NCI-H187 treated with DMSO at 0.1 percent for 48 hours (cell line): ENCODE data around the gene CNTNAP1.

ENCODE experiments used
- DNase-seq: peaks from one replicate; lab custom pipeline; 2025; lab: John Stamatoyannopoulos, UW

The CNTNAP1 gene

DNA sequence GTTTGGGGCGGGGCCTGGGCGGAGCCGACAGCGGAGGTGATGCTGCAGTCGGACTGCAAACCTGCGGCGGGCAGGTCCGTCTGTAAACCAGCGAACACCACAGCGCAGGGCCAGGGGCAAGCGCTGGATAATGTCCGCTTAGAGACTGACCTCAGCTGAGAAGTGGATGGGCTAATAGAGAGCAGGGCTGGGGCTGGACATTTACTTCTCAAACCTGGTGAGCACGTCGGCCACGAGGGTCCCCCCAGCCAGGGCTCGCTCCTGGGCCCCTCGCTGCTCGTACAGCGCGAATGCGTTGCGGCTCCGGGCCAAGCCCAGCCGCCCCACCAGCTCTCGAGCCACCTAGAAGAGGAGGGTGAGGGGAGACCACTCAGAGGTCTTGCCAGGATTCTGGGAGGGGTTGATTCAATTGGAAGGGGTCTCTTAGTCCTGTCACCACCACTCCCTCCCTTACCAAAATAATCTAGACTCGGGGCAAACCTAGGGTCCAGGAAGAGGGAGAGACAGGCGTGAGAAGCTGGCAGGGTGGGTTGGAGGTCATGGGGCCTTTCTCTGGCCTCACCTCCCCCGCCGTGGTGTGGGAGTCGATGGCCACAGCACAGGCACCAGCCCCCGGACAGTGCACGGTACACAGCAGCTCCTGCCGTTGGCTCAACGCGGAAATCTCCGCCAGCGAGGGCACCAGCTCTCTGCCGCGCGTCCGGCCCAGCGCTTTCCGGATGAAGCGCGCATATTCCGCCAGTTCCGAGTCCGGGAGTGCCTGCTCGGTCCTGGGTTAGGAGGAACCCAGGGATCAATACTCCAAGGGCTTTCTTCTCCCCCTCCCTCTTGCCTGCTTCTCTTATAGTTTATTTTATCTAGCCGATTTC, 11.3 kb upstream of the CNTNAP1 start:
- DNase-seq: no peak

DNA sequence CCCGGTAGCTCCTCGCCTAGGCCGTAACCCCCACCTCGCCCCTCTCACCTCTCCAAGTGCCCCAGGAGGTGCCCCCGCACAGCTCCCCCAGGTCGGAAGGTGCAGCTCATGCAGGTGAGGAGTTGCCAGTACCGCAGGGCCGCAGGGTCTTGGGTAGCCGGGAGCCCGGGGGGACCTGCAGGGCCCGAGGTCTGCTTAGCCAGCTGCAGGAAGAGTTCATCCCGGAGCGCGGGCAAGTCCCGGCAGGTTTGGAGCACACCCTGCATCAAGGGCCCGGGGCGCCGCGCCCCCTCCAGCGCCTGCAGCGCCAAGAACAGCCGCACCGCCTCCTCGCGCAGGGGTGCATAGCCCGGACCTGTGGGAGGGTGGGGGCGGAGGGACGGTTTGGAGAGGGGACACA, 10.3 kb upstream of the CNTNAP1 start:
- no peak for DNase-seq

DNA sequence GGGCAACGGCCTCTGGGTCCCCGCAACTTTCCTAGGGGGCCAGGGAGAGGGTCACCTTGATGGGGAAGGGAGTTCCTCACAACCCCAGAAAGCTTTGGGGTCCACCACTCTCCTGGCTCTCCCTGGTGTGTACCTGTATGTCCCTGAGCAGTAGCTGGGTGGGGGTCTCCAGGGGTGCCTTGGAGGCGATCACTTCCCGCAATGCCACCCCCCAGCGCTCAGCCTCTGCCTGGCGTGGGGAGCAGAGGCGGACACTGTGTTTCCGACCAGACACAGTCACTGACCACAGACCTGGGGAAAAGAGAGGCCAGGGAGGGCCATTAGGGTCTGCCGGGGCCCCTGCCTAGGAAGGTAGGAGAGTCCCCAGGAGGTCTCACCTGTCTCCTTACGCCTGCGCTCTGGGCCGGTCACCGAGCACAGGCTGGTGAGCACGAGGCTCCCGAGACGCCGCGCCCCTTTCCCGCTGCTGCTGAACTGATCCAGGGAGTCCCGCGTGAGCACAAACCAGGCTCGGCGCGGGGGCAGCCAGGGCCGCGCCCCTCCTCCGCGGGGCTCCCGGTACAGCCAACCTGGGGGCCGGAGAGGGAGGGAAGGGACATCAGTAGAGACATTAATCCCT, 9.0 kb upstream of the CNTNAP1 start:
- DNase-seq: no peak

- no peak for DNase-seq
Measured at GRCh38 chr17:42673885-42674754, 8.2 kb upstream of the CNTNAP1 start.

- DNase-seq: no peak
Measured at GRCh38 chr17:42674755-42675347, 7.5 kb upstream of the CNTNAP1 start.

- DNase-seq: no peak
Measured at GRCh38 chr17:42675348-42675964, 6.9 kb upstream of the CNTNAP1 start.

DNA sequence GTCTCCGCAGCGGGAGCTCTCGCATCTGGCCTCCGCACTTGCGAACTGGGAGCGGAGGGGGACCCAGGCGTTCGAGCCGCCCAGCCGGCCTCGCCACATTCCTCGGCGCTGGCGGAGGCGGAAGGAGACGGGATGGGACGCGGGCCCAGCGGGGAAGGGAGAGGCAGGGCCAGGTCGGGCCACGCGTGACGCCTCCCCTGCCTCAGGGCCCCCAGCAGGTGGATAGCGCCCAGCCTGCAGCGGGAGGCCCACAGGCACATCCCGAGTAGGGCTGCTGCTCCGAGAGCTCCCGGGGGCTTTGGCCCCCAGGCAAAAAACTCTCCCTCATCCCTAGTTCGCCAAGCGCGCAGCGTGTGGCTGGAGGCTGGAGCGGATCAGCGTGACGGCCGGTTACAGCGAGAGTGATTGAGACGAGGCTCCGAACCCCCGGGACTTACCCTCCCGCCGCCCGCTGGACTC, 6.3 kb upstream of the CNTNAP1 start:
- no peak for DNase-seq

DNA sequence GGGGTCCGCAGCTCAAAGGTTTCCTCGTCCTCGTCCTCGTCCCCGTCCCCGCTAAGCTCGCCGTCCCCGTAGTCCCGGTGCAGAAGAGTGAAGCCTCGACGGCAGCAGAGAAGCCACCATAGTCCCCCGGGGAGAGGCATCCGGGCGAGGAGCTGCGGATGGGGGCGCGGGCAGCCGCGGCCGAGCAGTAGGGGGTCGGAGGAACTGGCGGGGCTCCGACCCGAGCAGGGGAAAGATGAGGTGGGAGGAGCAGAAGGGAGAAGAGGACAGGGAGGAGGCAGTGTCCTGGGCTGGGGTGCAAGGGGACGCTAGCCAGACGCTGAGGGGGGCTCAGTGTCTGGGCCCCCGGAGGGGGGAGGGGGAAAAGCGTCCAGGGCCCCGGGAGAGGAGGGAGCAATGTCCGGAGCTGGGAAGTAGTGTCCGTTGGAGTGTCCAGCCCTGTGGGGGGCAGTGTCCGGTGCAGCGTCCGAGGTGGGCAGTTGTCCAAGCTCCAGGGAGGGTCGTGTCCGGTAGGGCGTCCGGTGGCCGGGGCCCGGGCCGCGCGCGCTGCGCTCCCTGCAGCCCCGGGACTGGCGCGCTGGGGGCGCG, 5.8 kb upstream of the CNTNAP1 start, which contains the start of gene PLEKHH3:
Gene PLEKHH3, minus strand, starts transcription at position 571 of the 588 bp plus-strand sequence. Its CDS starts 431 bp downstream, at position 140.
- DNase-seq: no peak

DNA sequence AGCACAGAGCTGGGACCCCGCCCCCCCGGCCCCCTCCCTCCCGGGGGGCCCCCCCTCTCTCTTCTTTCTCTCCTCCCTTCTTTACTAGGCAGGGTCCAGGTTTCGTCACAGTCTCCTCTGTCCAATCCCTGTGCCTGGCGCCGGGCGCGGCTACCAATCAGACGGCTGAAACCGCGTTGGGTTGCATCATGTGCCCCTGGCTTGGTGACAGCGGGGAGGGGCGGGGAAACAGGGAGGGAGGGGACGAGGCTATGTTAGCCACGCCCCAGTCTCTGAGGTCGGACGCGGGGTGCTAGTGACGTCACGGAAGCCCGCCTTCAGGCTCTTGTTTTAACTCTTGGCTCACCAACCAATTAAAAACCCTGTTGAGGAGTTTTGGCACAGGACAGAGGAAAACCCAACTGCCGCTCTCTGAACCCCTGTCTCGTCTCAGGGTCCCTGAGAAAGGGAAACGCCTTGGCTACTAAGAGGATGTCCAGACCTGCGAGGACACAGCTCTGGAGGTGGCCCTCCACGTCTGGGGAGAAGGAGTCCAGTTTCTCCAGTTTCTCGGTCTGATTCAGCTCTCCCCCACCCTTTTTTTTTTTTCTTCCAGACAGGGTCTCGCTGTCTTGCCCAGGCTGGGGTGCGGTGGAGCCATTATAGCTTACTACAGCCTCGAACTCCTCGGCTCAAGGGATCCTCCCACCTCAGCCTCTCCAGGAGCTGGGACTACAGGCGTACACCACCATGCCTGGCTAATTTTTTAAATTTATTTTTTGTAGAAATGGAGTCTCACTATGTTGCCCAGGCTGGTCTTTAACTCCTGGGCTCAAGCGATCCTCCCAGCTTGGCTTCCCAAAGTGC, 5.1 kb upstream of the CNTNAP1 start:
- DNase-seq: peak; percentile 95

GRCh38 chr17:42677921-42678781, 4.2 kb upstream of the CNTNAP1 start:
- peak; percentile 28 for DNase-seq

DNA sequence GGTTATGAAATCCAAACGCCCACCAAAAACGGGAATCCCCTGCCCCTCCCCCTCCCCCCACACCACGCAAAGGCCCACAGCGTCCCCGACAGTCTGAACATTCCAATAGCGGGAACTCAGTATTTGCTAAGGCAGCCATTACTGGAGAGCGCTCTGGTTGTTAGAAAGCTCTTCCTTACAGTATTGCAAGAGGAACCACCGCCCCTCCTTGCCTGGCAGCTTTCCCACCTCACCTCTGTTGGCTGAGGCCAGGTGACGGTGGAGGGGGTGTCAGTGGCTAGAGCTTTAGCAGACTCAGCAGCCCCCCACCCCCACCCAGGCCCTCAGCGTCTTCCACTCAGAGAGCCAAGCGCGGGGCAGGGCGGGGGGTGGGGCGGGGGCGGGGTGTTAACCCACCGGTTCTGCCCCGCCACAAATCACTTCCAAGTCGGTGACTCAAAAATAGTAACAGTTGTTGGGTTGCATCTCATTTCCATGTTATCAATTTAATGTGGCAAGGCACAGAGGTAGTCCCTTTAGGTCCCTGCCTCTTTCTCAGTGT, 3.3 kb upstream of the CNTNAP1 start:
- no peak for DNase-seq

- no peak for DNase-seq
Measured at GRCh38 chr17:42679492-42680330, 2.6 kb upstream of the CNTNAP1 start.

DNA sequence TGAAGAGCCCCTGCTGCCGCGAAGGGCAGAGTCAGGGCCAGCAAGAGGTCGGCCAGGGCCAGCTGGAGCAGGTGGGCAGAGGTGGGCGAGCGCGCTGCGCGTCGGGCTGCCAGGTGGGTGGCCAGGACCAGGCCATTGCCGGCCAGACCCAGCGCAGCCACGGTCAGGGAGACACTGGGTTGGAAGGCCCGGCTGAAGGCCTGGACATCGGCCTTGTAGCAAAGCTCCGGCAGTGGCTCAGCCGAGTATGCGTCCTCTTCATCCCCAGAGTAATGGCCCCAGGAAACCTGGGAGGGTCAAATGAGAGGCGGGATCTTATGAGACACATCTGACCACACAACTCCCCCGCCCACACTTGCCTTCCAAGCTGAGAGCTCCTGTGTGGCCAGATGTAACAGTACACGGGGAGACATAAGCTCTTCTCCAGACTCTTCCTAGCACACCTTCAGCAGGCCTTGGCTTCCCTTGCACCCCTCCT, 2.0 kb upstream of the CNTNAP1 start:
- no peak for DNase-seq

- no peak for DNase-seq
Measured at GRCh38 chr17:42682722-42683403, 532 bp downstream of the CNTNAP1 start.

DNA sequence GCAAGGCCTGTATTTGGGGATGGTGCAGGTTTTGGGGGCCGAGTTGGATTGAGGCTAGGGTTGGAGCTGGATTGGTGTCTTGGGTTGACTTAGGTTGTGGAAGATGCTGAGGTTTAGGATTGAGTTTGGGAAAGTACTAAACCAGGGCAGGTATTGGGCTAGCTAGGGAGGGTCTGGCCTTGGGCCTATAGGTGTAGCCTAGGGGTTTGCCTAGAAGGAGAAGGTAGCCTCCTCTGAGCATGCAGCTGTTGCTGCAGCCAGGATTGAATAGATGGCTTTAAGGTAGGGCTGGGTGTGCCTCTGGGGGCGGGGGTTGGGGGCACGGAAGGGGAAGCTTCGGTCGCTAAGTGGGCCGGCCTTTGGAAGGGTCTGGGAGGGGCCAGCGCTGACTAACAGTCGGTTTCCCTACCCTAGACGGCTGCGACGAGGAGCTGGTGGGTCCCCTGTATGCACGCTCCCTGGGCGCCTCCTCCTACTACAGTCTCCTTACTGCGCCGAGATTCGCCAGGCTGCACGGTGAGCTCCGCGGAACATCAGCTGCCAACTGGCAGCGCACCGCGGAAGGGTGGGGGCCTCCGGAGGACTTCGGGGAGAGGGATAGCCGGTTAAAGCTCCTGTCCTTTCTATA, 1.2 kb downstream of the CNTNAP1 start:
- DNase-seq: no peak

DNA sequence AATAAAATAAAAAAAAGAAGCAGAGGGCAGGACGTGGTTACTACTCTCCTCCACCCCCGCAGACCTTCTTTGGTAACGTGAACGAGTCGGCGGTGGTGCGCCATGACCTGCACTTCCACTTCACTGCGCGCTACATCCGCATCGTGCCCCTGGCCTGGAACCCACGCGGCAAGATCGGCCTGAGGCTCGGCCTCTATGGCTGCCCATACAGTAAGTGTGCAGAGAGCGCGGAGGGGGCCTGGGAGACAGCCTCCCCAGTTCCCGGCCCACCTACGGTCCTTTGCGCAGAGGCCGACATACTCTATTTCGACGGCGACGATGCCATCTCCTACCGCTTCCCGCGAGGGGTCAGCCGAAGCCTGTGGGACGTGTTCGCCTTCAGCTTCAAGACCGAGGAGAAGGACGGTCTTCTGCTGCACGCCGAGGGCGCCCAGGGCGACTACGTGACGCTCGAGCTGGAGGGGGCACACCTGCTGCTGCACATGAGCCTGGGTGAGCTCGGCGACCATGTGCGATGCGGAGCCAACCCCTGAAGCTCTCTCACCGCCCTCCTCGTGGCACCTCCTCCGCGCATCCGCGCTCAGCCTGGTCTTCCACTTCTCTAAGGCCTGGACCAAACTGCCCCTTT, 2.7 kb downstream of the CNTNAP1 start:
- no peak for DNase-seq
